Coronary artery (tissue), 2 donors: ENCODE results near the gene DENND6A.
"Not testable (repeated sequence)": the region's sequence is repeated elsewhere in the genome, so short reads cannot be mapped to it uniquely, and the experiment has no call there.

Source experiments
- DNase-seq: peaks from one replicate; pipeline ENCODE4 v3.0.0-alpha.2; 2017; ENCODE audit warnings: low spot score
- H3K27ac ChIP-seq, 2 donors: fragments of 200-600 bp; sonication (generic); one replicate each; pipeline ENCODE4 v1.5.1; 2016 to 2019
- H3K4me3 ChIP-seq: fragments of 200-600 bp; sonication (generic); 2 replicates; pipeline ENCODE4 v1.5.1; 2016; ENCODE audit warnings: mild to moderate bottlenecking, moderate library complexity
- TF ChIP-seq, protein P1 (sequence below): fragments of 200-600 bp; sonication (generic); IDR thresholded peaks from one replicate; pipeline ENCODE4 v1.5.1; 2019; ENCODE audit warnings: antibody characterized with exemption

DENND6A gene

DNA sequence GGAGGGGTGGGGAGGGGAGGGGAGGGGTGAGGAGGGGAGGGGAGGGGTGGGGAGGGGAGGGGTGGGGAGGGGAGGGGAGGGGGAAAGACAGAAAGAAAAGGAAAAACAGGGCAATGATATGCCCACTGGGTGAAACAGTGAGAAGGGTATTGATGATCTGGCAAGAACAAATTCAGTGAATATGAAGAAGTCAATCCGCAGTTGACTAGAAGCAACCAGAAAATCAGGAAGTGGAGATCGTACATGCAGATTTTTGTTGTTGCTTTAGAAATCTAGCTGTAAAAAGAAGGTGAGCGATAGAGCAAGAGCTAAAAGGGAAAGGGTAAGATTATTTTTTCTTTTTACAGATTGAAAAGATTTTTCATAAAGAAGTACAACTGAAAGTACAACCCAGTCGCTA lies 48.1 kb downstream of the DENND6A start:
- no peak for DNase-seq
- no peak overlapping the region for H3K4me3 ChIP-seq
- TF ChIP-seq, protein P1, sequence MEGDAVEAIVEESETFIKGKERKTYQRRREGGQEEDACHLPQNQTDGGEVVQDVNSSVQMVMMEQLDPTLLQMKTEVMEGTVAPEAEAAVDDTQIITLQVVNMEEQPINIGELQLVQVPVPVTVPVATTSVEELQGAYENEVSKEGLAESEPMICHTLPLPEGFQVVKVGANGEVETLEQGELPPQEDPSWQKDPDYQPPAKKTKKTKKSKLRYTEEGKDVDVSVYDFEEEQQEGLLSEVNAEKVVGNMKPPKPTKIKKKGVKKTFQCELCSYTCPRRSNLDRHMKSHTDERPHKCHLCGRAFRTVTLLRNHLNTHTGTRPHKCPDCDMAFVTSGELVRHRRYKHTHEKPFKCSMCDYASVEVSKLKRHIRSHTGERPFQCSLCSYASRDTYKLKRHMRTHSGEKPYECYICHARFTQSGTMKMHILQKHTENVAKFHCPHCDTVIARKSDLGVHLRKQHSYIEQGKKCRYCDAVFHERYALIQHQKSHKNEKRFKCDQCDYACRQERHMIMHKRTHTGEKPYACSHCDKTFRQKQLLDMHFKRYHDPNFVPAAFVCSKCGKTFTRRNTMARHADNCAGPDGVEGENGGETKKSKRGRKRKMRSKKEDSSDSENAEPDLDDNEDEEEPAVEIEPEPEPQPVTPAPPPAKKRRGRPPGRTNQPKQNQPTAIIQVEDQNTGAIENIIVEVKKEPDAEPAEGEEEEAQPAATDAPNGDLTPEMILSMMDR, result no peak
- H3K27ac ChIP-seq, result no peak overlapping the region

DNA sequence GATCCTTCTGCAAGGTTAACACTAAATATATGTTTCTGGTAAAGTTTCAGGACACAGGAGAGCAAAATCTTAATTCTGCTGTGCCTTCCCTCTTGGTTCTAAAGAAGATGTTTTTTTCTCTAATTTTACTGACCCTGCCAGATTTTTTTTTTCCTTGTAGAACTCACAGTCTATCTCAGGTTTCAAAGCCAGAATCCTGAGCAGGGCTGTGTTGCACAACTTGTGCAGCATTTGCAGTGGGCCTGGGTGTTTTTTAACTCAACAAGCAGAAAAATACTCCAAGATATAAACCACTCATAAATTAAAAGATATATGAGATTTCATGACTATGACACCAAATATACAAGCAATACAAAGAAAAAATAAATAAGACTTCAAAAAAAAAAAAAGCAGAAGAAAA lies 55.5 kb downstream of the DENND6A start:
- TF ChIP-seq, protein P1, result no peak
- Histone ChIP-seq H3K4me3 (no peak overlapping the region), H3K27ac (no peak overlapping the region)
- DNase-seq, result no peak

DNA sequence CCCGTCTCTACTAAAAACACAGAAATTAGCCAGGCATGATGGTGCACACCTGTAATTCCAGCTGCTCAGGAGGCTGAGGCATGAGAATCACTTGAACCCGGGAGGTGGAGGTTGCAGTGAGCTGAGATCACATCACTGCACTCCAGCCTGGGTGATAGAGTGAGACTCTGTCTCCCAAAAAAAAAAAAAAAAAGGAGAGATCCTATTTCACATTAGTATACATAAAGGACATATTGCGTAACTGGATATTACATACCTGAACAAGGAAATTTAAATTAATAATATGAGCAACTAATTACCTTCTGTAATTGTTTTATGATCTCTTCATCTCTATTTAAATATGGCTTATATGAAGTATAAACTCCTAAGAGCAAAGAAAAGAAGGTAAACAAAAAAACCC lies 58.6 kb downstream of the DENND6A start:
- not testable (repeated sequence) for H3K4me3 ChIP-seq, DNase-seq, H3K27ac ChIP-seq

DNA sequence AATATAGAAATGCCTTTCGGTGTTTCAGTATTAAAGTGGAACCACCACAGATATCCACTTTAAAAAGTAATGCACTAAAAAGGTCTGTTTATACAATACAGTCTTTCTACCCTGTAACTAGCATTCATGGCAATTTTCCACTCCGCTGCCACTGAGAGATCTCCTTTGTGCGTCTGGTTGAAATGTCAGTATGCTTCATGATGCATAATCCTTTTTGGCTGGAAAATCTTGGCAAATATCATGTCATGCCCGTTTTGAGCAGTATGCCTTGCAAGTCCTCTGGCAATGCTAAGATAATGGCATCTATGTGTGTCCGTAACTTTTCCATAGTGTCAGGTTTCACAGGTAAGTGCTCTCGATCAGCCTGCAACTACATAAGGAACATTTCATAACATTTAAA lies 64.9 kb downstream of the DENND6A start:
- TF ChIP-seq, protein P1, result no peak
- no peak for DNase-seq
- no peak overlapping the region for H3K27ac ChIP-seq
- no peak overlapping the region for H3K4me3 ChIP-seq

DNA sequence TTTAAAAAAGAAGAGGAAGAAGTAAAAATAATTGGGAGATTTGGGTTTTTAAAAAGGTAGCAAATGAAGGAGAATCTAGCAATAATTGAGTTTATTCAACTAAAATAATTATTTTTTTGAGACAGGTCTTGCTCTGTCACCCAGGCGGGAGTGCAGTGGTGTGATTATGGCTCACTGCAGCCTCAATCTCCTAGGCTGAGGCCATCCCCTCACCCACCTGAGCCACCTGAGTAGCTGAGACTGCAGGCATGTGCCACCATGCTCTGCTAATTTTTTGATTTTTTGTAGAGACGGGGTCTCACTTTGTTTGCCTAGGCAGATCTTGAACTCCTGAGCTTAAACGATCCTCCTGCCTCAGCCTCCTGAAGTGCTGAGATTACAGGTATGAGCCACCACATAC lies 68.1 kb downstream of the DENND6A start:
- no peak overlapping the region for H3K27ac ChIP-seq
- TF ChIP-seq, protein P1, result no peak
- no peak overlapping the region for H3K4me3 ChIP-seq
- no peak for DNase-seq

DNA sequence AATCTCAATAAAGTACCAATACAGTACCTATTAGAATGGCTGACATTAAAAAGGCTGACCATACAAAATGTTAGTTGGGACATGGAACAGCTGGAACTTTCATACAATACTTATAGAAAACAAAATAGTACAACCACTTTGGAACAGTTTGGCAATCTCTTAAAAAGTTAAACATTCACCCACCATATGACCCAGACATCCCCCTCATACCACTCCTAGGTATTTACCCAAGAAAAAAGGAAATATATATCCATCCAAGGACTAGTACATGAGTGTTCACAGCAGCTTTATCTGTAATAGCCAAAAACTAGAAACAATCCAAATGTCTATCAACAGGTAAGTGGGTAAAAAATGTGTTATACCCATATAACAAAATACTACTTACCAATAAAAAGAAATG lies 70.5 kb downstream of the DENND6A start:
- H3K27ac ChIP-seq, result no peak overlapping the region
- DNase-seq, result no peak
- TF ChIP-seq, protein P1, result no peak
- no peak overlapping the region for H3K4me3 ChIP-seq

DNA sequence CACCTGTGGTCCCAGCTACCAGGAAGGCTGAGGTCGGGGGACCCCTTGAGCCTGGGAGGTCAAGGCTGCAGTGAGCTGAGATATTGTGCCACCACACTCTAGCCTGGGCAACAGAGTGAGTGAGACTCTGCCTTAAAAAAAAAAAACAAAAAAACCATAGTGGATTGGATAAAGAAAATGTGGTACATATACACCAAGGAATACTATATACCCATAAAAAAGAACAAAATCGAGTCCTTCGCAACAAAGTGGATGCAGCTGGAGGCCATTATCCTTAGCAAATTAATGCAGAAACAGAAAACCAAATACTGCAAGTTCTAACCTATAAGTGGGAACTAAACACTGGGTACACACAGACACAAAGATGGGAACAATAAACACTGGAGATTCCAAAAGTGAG lies 75.1 kb downstream of the DENND6A start:
- no peak overlapping the region for H3K4me3 ChIP-seq
- DNase-seq, result no peak
- H3K27ac ChIP-seq, result no peak overlapping the region
- TF ChIP-seq, protein P1, result no peak

DNA sequence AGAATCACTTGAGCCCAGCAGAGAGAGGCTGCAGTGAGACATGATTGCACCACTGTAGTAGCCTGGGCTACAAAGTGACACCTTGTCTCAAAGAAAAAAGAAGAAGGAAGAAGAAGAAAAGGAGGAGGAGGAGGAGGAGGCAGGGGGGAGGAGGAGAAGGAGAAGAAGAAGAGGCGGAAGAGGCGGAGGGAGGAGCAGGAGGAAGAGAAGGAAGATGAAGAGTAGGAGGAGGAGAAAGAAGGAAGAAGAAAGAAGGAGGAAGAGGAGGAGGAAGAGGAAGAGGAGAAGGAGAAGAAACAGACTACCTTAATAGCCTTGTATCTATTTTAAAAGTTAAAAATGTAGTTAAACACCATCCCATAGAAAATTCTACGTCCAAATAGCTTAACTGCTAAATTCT lies 76.6 kb downstream of the DENND6A start:
- DNase-seq, result no peak
- TF ChIP-seq, protein P1, result no peak
- H3K27ac ChIP-seq, result no peak overlapping the region
- no peak overlapping the region for H3K4me3 ChIP-seq

DNA sequence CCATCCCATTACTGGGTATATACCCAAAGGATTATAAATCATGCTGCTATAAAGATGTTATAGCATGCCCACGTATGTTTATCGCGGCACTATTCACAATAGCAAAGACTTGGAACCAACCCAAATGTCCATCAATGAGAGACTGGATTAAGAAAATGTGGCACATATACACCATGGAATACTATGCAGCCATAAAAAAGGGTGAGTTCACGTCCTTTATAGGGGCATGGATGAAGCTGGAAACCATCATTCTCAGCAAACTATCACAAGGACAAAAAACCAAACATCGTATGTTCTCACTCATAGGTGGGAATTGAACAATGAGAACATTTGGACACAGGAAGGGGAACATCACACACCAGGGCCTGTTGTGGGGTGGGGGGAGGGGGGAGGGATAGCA lies 81.0 kb downstream of the DENND6A start:
- DNase-seq, H3K27ac ChIP-seq: not testable (repeated sequence)

More for the DNA sequence above, 81.0 kb downstream of the DENND6A start:
- not testable (repeated sequence) for H3K4me3 ChIP-seq
